OCI-M2 (cell line): ENCODE results near the gene UQCR10.

ENCODE experiments used
- DNase-seq: peaks from one replicate; lab custom pipeline; 2025; ENCODE audit not compliant: unreplicated experiment; lab: John Stamatoyannopoulos, UW

UQCR10 gene

DNA sequence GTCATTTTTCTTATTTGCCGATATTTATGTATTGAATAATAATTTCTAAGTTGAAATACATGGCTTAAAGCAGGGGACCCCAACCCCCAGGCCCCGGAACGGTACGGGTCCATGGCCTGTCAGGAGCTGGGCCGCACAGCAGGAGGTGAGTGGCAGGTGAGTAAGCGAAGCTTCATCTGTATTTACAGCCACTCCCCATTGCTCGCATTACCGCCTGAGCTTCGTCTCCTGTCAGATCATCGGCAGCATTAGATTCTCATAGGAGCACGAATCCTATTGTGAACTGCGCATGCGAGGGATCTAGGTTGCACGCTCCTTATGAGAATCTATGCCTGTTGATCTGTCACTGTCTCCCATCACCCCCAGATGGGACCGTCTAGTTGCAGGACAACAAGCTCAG, 4.9 kb upstream of the UQCR10 start:
- DNase-seq: no peak

DNA sequence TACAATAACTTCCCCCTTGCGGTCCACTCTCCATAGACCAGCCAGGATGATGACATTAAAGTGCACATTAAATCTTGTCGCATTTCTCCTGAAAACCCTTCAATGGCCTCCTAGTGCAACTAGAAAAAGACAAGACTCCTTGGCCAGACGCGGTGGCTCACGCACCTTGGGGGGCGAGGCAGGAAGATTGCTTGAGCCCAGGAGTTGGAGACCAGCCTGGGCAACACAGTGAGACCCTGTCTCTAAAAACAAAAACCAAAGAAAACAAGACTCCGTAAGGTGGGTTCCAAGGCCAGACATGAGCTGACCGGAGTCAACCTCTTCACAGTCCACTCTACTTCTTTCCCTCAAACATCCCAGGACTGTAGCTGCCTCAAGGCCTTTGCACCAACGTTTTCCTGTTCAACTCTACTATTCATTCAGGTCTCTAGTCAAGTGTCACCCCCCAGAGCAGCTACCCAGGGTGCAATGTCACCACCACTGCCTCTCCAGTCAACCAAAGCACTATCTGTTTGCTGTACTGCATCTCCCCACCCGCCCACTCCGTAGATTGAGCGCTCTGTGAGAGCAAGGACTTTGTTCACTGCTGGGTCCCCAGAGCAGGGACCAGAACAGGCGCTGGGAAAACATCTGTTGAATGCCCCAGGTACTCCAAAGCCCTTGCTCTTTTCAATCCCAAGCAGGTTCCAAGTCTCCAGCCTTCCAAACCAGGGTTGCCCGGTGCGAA, 1.1 kb upstream of the UQCR10 start:
- no peak for DNase-seq

DNA sequence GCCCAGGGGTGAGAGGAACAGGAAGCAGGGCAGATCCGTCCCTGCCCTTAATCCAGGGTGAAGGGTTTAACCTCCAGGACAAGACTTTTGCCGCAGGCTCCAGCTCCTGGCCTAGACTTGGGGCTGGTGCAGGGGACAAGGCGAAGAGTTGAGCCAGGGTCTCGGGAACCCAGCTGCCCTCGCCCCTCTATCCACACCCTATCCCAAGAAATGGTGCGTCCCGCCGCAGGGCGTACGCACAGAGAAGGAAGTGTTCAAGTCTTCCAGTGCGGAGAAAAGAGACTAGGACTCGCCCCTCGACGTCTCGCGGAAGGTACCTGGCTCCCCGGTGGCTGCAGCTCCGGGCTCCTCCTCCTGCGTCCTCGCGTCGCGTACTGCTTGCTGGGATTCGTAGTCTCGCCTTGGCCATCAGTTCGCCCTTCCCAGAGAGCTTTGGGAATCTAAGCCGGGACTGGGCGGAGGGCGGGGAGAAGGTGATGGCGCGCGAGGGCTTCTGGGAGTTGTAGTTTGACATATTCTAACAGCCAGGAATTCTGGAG, 468 bp upstream of the UQCR10 start, which contains the start of gene ZMAT5:
TSS of gene ZMAT5 (minus strand) at position 376 of the 539 bp plus-strand sequence. CDS start 18,463 bp downstream, outside the sequence.
- DNase-seq: peak; percentile 48

DNA sequence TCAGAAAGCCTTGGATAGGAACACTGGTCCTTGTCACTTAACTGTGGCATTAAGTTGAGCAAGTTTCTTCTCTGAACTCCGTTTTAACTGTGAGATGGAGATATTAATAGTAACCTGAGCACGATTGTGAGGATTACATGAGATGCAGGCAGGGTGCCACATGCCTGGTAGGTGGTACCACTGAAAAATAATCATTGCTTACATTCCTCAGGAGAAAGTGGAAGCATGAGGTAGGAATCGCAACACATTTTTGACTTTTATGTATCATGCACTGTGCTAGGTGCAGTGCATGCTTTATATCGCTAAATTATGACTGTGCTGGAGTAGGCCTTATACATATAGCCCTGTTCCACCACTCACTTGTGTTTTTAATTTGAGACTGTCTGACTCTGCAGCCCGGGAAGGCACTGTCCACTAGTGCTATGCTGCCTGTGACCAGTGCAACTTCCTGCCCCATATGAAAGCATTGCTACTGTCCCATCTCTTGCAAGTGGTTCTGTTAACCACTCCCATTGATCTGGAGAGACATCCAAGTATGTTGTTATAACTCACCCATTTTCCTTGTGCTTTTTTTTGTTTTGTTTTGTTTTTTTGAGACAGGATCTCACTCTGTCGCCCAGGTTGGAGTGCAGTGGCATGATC, 1.0 kb downstream of the UQCR10 start:
- DNase-seq: no peak

DNA sequence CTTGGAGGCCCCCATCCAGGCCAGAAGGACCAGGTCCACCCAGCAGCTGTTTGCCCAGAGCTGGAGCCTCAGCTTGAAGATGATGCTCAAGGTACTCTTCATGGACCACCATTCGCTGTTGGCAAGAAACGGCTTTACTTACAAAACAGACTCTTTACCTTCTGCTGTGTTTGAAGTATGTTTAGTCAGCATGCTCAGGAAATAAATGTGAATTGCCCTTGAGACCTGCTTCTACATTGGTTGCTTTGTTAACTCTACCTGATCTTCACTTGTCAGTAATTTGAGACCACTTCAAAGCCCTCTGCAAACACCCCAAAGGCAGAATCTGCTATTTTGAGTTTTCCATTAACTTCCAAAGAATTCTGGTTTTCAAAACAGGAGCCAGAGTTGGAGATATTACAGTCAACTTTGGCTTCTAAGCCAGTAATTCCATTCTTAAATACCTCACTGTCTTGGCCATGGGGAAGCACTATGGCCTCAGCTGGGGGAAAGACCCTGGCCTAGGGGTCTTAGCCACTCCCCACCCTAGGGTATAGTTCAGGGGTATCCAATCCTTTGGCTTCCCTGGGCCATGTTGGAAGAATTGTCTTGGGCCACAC, 2.7 kb downstream of the UQCR10 start:
- no peak for DNase-seq

DNA sequence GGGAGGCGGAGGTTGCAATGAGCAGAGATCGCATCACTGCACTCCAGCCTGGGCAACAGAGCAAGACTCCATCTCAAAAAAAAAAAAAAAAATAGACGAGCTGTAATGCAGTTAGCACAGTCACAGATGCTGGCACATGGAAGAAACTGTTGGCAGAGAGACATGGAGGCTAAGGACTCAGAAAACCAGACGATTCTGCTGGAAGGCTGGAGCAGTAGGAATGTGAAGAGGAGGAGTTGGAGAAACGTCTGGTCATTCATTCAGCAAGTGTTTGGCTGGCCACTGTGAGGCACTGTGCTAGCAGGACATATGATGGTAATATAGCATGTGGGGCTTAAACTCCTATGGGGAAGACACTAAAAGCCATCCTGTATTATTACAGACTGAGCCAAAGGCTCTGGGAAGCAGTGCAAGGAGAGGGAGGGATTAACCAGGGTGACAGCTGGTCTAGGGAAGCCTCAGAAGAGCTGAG, 5.0 kb downstream of the UQCR10 start:
- DNase-seq: no peak

DNA sequence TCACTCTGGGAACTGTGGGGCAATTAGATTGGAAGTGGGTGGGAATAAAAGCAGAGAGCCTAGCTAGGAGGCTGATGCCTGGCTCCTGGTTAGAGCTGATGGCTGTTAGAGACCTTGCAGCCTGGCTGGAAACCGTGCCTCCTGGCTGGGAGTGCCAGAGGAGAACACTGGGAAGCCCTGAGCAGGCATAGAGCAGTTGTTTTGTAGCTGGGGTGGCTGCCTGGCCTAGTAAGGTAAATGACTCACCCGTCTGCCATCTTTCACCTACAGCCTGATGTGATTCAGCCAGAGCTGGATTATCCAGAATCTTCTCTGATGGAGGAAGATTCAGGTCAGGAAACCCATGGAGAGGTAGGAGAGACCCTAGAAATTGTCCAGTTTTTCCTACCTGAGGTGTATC, 6.1 kb downstream of the UQCR10 start:
- DNase-seq: no peak

DNA sequence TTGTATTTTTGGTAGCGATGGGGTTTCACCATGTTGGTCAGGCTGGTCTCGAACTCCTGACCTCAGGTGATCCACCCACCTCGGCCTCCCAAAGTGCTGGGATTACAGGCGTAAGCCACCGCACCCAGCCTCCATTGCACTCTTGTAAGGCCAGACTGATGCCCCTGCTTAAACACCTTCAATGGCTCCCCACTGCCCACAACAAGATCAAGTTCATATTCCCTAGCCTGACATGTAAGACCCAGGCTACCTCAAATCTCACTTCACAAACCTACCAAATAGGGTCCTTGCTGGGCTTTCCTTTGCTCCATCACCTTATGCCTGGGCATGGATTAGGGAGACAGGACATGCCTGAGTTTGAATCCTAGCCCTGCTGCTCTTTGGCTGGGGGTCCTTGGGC, 13.1 kb downstream of the UQCR10 start:
- DNase-seq: no peak

DNA sequence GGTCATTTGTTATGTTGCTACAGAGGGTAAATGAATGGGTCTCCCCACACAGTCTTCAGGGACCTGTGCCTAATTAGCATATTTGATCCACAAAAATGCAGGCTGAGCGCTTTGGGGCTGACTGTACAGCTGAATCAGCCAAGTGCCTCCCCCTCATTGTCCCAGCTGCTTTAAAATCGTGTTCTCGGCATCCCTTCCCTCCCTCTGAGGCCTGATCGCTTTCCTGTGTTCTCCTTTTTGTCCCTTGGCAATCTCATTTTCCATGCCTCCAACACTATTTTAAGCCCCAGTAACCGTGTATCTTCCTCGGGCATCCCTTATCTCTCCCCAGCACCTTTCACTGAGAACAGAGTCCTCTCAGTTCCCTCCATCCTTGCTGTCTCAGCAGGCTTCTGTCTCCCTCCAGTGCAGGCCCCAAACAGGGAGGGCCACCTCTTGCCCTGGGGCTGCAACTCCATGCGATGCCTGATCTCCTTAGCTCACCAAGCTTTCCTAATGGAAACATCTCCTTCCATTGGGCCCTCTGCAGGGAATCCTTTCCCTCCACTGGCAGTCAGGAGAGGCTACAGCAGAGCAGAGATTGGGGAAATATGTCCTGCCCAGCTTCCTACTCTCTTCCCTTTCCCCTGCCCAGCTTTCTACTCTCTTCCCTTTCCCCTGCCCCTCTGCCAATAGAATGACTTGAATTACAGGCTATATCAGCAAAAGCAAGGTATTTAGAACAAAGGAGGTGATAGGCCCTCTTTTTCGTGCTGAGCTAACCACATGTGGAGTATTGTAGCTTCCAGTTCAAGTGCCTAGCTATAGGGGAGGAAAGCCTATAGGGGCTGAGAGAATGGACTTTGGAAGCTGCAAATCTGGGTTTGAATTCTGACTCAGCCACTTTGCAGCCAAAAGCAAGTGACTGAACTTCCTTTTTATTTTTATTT, 13.8 kb downstream of the UQCR10 start:
- DNase-seq: peak; percentile 72

DNA sequence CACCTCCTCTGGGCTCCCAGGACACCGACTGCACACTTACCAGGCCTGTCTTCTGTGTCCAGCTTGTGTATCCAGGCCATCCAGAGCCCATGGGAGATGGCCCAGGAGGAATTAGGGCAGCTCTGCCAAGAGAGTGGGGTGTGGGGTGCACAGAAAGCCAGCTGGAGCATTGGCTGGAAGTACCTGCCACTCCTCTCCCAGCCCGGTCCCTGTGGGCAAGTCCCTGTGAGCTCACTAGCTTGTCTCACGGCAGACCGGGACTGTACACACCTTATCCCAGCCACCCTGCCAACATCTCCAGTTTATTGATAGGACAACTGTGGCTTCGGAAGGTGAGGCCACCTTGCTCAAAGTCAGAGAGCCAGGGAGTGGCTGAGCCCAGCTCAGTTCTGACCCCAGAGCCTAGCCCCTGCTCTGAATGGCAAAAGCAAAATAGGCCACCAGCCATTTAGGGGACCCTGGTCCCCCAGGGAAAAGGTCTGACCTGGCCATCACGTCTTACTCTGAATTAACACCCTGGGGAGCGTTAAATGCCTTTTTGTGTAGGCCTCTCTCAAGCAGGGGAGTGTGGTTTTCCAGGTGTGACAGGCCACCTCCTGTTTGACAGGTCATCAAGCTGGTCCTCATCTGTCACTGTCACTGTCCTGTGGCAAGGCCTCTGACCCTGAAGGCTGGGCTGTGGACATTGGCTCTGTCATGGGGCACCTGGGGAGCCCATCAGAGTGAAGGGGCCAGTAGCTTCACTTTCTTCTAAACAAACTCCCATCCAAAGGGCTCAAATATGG, 15.1 kb downstream of the UQCR10 start:
- DNase-seq: no peak

DNA sequence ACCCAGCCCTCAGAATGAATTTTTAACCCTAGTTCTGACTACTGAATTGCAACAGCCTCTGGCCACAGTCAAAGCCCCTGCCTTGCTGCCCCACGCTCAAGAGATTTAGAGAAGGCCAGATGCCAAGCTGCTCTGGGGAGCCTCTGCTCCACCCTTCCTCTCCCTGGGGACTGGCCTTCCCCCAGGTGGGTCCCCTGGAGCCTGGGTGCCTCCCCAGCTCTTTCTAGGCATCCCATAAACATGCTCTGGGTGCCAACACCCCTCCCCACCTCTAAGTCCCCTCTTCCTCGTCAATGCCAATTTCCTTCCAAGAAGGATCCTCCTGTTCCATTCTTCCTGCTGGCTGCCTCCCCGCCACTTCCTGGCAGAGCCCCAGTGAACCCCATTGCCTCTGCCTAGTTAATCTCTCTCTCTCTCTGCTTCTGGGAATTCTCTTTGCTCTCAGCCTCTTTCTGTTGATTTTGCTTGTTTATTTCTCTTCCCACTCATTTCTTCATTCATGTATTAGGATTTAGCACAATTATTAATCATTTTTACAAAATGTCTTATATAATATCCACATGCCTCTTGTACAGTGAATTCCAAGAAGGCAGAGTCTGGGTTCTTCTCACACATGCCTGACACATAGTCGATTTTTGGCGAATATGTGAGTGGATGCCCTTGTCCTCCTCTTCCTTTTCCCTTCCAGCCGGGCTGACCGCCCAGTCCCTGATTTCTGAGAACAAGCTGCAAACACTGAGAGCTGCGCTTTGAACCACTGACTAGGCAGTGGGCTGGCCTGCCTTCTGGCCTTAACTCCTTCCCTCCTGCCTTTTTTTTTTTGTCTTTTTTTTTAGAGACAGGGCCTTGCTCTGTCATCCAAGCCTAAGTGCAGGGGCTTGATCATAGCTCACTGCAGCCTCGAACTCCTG, 17.5 kb downstream of the UQCR10 start:
- DNase-seq: no peak

DNA sequence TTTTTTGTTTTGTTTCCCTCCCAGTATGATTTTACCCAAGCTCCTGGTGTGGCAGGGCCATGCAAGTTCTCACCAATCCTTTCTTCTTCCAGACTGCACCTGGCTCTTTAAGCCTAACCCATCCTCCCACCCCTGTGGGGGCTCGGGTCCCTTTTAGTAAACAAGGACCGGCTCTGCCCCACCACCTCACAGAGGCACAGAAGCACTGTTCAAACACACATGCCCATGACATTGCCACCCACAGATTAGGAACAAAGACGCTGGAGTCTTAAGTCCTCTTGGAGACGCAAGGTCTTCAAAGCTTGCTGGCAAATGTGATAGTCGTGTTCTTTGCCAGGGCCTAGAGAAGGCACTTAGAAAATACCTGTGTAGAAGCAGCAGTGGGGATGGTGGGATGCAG, 18.9 kb downstream of the UQCR10 start:
- no peak for DNase-seq

DNA sequence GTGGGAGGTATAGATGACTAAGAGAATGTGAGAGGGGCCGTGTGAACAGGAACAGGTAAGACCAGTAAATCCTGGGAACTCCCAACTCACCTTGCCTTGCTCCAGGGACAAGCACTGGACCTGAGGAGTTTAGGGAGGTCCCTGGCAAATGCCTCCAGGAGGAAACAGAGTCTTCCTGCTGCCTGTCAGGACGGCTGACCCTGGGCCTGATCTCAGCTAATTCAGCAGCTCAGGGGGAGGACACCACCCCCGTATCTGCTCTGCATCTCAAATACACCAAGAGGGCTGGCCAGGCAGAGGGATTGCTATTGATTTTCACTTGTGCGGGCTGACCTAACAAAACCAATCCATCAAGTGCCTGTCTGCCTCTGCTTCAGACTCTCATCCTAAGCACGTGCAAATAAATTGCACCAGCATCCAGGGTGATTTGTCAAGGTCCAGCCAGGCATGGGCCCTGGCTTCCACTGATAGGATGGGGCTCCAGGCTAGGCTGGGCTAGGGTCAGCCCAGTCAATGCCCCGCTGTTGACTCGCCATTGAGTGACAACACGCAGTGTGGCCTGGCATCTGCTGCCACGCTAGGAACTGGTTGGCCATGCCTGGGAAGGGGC, 20.3 kb downstream of the UQCR10 start:
- no peak for DNase-seq

DNA sequence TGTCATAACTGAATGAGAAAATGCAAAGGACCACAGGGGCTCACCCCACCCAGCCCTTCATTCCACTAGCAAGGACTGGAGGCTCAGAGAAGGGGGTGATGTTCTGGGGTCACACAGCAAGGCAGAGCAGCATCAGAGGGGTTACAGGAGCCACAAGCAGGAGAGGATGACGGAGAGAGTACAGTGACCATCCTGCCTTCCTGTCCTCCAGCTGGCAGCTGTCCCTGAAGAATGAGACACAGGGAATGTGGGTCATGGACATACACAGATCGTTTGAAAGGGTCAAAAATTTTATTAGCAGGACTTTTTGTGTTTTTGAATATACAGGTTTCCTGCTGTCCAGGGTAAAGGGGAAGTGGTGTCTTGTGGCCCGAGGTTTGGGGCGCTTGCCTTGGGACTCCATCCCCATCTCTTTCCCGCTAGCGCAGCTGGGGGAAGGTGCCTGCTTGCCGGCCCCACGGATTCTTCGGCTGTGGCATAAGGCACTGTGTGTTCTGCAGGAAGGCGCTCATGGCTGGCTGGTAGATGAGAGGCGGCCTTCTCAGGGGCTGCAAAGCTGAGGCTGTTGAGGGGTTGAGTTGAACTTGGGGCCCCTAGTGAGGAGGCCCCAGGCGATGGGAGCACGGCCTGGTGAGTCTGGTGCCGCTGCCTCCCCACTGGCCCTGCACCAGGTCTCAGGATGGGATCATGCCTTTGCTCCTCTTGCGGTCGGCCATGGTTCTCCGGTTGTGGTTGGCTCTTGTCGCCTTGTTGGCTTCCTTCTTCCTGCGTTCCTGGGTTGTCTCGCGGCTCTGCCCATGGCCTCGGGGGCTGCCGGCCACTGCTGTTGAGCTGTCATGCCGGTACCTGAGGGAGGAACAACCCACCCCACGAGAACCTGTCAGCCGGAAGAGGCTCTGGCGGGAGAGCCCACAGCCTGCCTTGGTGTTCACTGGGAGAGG, 21.4 kb downstream of the UQCR10 start:
- DNase-seq: no peak

DNA sequence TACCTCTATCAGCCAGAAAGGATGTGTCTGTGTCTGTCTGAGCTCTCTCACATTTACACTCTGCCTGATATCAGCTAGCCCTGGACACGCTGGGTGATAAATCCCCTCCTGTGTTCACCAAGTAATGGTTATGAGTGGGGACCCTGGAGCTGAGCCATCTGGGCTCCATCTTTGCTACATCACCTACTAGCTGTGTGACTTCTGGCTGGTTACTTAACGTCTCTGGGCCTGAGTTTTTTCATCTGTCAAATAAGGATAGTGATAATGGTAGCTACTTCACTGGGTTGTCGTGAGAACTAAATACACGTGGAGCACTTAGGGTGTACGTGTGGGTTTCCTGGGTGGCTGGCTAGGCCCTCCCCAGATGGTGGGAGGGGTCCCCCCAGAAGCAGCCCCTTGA, 22.9 kb downstream of the UQCR10 start:
- no peak for DNase-seq

DNA sequence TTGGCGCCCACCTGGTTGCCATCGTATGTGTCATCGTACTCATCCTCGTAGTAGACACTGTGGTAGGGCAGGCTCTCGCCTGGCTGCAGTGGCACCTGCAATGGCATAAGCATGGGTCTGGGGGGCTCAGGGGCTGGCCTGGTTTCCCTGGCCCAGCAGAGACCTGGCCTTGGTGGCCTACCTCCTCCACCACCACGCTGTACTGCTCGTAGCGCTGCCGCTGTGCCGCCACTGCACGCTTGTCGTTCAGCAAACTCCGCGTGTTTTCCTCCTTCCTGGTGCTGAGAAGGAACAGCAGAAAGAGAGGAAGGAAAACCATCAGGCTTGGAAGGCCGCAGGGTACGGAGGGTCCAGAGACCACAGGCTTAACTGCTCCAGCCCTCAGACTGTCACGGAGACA, 26.2 kb downstream of the UQCR10 start:
- no peak for DNase-seq

DNA sequence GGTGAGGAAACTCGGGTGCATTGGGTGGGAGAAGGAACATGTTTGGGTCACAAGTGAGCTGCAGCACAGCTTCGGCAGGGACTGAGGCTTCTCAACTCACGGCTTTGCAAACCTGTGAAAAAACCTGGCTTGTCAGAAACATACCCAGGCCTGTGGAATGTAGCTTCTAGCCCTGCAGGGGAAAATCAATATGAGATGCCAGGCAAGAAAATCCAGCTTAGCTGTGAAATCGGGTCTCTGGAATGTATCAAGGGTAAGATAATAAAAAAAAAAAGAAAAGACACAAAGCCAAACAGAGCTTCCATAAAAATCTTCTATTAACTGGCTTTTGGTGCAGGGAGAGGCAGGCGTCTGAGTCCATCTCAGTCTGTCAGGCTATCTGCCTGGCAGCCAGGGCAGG, 28.5 kb downstream of the UQCR10 start:
- no peak for DNase-seq

DNA sequence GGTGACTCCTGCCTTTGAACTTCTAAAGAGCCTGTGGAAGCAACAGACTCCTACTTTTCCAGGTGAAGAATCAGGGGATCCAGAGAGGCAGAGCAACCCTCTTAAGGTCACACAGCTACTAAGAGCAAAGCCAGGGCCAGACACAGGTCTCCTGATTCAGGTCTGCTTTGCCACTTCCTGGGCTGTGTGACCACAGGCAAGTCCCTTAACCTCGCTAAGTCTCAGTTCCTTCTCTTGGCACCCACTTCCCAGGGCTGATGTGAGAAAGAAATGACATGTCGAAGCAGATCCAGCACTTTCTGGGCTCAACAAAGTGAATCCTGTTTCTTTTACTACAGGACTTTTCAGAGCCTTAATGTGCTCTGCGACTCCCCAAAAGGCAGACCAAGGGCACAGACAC, 30.2 kb downstream of the UQCR10 start:
- DNase-seq: no peak
